ENCODE measurements around the gene GNA12.

- no peak for TF ChIP-seq CTCF (IDR thresholded peaks at IDR 0.05; ENCODE audit: low read depth, low read length, poor library complexity, severe bottlenecking)
- TF ChIP-seq EZH2phosphoT487 (IDR thresholded peaks at IDR 0.05; ENCODE audit: borderline replicate concordance, low read length), result no peak
These were observed 69.8 kb downstream of the GNA12 start for GRCh38 chr7:2774280-2774679.
